Measurements from ENCODE around the gene MRO. TPM values are rescaled to one million over a fixed set of nuclear protein-coding genes. Genes with fewer than 3 reads are reported as not detected.

Gene MRO
- total RNA-seq, 1 donor from 2014 or later: not detected

DNA sequence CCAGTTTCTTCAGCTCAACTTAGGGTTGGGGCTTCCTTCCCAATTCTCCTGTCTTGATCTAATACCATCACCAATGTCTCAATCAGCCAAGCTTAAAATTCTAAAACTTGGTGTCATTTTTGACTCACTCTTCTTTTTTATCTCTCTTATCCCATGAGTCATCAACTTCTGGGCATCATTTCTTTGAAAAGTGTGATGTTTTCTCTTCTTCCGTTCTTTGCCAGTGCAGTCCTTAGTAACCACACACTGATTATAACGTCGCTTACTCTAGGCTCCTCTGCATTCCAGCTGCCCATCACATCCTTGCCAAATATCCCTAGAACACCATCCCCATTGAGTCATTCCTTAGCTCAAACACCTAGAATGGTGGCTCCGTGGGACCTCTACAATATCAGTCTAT is 27.4 kb upstream of the MRO start:
- Histone ChIP-seq H3K27ac (no peak overlapping the region), H3K36me3 (no peaks in the 10 kb centered on the region), H3K4me1 (no peaks in the 10 kb centered on the region), H3K27me3 (no peaks in the 10 kb centered on the region), H3K4me3 (no peak overlapping the region), H3K9me3 (no peaks in the 10 kb centered on the region)
- TF ChIP-seq POLR2A (IDR thresholded peaks at IDR 0.05) (no peak), POLR2AphosphoS5 (IDR thresholded peaks at IDR 0.05; ENCODE audit: insufficient read depth in 1 of 2, low read depth in 1 of 2) (no peak)
- TF ChIP-seq, protein P1, sequence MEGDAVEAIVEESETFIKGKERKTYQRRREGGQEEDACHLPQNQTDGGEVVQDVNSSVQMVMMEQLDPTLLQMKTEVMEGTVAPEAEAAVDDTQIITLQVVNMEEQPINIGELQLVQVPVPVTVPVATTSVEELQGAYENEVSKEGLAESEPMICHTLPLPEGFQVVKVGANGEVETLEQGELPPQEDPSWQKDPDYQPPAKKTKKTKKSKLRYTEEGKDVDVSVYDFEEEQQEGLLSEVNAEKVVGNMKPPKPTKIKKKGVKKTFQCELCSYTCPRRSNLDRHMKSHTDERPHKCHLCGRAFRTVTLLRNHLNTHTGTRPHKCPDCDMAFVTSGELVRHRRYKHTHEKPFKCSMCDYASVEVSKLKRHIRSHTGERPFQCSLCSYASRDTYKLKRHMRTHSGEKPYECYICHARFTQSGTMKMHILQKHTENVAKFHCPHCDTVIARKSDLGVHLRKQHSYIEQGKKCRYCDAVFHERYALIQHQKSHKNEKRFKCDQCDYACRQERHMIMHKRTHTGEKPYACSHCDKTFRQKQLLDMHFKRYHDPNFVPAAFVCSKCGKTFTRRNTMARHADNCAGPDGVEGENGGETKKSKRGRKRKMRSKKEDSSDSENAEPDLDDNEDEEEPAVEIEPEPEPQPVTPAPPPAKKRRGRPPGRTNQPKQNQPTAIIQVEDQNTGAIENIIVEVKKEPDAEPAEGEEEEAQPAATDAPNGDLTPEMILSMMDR (IDR thresholded peaks at IDR 0.05): no peak
- intact Hi-C loops (cut with DNase I): no loop called here
- no peak for DNase-seq (ENCODE audit: extremely low spot score in 2 of 2)

DNA sequence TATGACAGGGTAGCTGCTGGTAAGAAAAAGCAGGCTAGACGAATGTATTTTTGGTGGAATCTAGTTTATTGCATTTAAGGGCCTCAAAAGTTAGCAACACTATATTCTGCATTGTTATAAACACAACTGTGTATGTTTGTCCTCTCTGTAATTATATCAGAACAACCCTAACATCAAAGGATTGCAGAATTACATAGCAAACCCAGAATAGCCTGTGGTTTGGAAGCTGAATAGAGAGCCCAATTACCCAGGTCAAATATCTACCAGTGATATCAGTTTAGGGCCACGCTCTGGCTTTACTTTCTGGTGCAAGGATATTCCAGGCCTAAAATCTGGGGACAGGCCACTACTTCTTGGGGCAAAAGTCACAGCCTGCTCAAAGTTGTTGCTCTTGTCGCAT is 25.1 kb upstream of the MRO start:
- no peak overlapping the region for H3K27ac ChIP-seq
- intact Hi-C loops (cut with DNase I): no loop called here
- TF ChIP-seq POLR2AphosphoS5 (IDR thresholded peaks at IDR 0.05; ENCODE audit: insufficient read depth in 1 of 2, low read depth in 1 of 2): no peak
- TF ChIP-seq, protein P1 (IDR thresholded peaks at IDR 0.05): no peak
- no peak for TF ChIP-seq POLR2A (IDR thresholded peaks at IDR 0.05)
- no peaks in the 10 kb centered on the region for H3K9me3 ChIP-seq
- H3K4me1 ChIP-seq: no peaks in the 10 kb centered on the region
- no peak for DNase-seq (ENCODE audit: extremely low spot score in 2 of 2)
- H3K4me3 ChIP-seq: no peak overlapping the region
- H3K36me3 ChIP-seq: no peaks in the 10 kb centered on the region
- no peaks in the 10 kb centered on the region for H3K27me3 ChIP-seq

DNA sequence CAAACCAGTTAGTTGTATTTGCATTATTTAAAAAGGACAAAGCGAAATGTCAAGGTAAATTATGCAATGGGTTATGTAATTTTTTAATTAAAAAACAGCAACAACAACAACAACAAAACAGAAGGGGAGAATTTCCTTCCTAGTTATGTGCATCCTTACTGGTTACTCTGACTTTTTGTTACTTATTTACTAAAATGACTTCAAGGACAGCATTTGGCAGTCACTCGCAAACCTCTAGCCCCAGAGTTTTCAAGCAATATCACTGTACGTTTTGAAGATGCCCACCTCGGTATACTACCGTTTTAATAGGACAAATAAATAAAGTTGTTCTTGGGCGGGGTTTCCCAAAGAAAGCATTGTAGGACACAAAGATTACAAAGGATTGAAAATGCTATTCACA is 24.7 kb upstream of the MRO start:
- Histone ChIP-seq H3K27ac (no peak overlapping the region), H3K9me3 (no peaks in the 10 kb centered on the region), H3K27me3 (no peaks in the 10 kb centered on the region), H3K4me1 (no peaks in the 10 kb centered on the region), H3K4me3 (no peak overlapping the region), H3K36me3 (no peaks in the 10 kb centered on the region)
- TF ChIP-seq POLR2AphosphoS5 (IDR thresholded peaks at IDR 0.05; ENCODE audit: insufficient read depth in 1 of 2, low read depth in 1 of 2) (no peak), POLR2A (IDR thresholded peaks at IDR 0.05) (no peak)
- TF ChIP-seq, protein P1 (IDR thresholded peaks at IDR 0.05): no peak
- intact Hi-C loops (cut with DNase I): no loop called here
- DNase-seq (ENCODE audit: extremely low spot score in 2 of 2): no peak

DNA sequence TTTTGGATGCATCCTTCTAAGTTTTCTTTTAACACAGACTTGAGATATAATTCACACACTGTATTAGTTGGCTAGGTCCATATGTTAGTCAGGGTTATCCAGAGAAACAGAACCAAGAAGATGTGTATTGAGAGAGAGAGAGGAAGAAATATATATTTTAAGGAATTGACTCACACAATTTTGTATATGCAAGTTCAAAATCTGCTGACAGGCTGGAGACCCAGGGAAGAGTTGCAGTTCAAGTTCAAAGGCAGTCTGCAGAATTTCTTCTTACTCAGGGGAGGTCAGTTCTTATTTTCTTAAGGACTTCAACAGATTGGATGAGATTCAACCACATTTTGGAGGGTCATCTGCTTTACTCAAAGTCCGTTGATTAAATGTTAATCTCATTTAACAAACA is 23.0 kb upstream of the MRO start:
- Histone ChIP-seq H3K4me3 (no peak overlapping the region), H3K36me3 (no peaks in the 10 kb centered on the region), H3K27ac (no peak overlapping the region), H3K9me3 (no peaks in the 10 kb centered on the region), H3K27me3 (no peaks in the 10 kb centered on the region), H3K4me1 (no peaks in the 10 kb centered on the region)
- no peak for TF ChIP-seq POLR2AphosphoS5 (IDR thresholded peaks at IDR 0.05; ENCODE audit: insufficient read depth in 1 of 2, low read depth in 1 of 2)
- TF ChIP-seq, protein P1 (IDR thresholded peaks at IDR 0.05): no peak
- no peak for TF ChIP-seq POLR2A (IDR thresholded peaks at IDR 0.05)
- intact Hi-C loops (cut with DNase I): no loop called here
- DNase-seq (ENCODE audit: extremely low spot score in 2 of 2): no peak

DNA sequence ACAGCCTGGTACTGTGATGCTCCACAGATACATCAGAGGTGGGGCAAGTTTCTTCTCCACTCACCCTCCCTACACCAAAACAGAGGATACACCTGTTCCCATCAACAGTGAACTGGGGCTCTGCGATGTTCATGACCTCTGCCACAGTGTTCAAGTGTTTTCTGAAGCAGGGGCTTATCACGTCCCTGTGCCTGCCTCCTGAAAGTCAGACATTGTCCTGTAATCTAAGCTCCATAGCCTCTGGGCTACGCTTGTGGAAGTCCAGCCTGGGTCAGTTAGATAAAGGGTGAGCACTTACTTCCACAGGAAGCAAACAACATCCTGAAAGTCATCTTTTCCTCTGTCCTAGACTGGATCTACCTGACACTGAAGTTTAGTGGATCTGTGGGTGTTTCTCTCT is 20.2 kb upstream of the MRO start:
- Histone ChIP-seq H3K4me1 (no peaks in the 10 kb centered on the region), H3K27me3 (no peaks in the 10 kb centered on the region), H3K27ac (no peak overlapping the region), H3K4me3 (no peak overlapping the region), H3K9me3 (no peaks in the 10 kb centered on the region), H3K36me3 (no peaks in the 10 kb centered on the region)
- TF ChIP-seq, protein P1 (IDR thresholded peaks at IDR 0.05): no peak
- no peak for TF ChIP-seq POLR2A (IDR thresholded peaks at IDR 0.05)
- no peak for TF ChIP-seq POLR2AphosphoS5 (IDR thresholded peaks at IDR 0.05; ENCODE audit: insufficient read depth in 1 of 2, low read depth in 1 of 2)
- no peak for DNase-seq (ENCODE audit: extremely low spot score in 2 of 2)
- intact Hi-C loops (cut with DNase I): no loop called here
